DND-41 (cell line): Measurements from ENCODE around the gene PPFIA1.

Experiments
- ATAC-seq: fragments of 200-7000 bp; cut with Tn5 transposase; 3 replicates; pipeline ENCODE4 v1.9.1; 2021; ENCODE audit warnings: low read depth; ENCODE audit not compliant: insufficient read depth
- DNase-seq: peaks from one replicate; pipeline ENCODE4 v3.0.0-alpha.2; 2020
- H2AFZ ChIP-seq: 2 replicates; pipeline ENCODE4 v1.6.0; 2012; ENCODE audit warnings: low read depth, low read length
- H3K27ac ChIP-seq: 2 replicates; pipeline ENCODE4 v1.5.1; 2012; ENCODE audit warnings: low read length, inconsistent platforms
- H3K27me3 ChIP-seq: fragments of 200-600 bp; sonication (generic); 2 replicates; pipeline ENCODE4 v1.6.0; 2012; ENCODE audit warnings: low read length, mild to moderate bottlenecking, inconsistent platforms; ENCODE audit not compliant: insufficient read depth, poor library complexity
- H3K36me3 ChIP-seq: 2 replicates; pipeline ENCODE4 v1.5.1; 2012; ENCODE audit warnings: low read length, inconsistent platforms; ENCODE audit not compliant: insufficient read depth
- H3K4me1 ChIP-seq: 2 replicates; pipeline ENCODE4 v1.5.1; 2012; ENCODE audit warnings: mild to moderate bottlenecking, low read length; ENCODE audit not compliant: insufficient read depth
- H3K4me2 ChIP-seq: 2 replicates; pipeline ENCODE4 v1.6.0; 2012; ENCODE audit warnings: mild to moderate bottlenecking, moderate library complexity, low read length, inconsistent platforms; ENCODE audit not compliant: insufficient read depth
- H3K4me3 ChIP-seq, 2 experiments: fragments of 200-600 bp in 1 of 2; shearing (Covaris generic) in 1 of 2; 2 replicates each; pipeline ENCODE4 v1.5.1; 2012 to 2016; ENCODE audit warnings: inconsistent platforms in 2 of 2, low read length in 2 of 2, mild to moderate bottlenecking in 2 of 2, low read depth in 1 of 2, moderate library complexity in 1 of 2
- H3K79me2 ChIP-seq: 2 replicates; pipeline ENCODE4 v1.6.0; 2012; ENCODE audit warnings: low read length, inconsistent platforms; ENCODE audit not compliant: insufficient read depth
- H3K9ac ChIP-seq: 2 replicates; pipeline ENCODE4 v1.6.0; 2012; ENCODE audit warnings: low read depth, mild to moderate bottlenecking, inconsistent platforms, low read length, moderate library complexity
- H3K9me3 ChIP-seq: 2 replicates; pipeline ENCODE4 v1.5.1; 2012; ENCODE audit warnings: low read length, moderate library complexity, mild to moderate bottlenecking, inconsistent platforms; ENCODE audit not compliant: insufficient read depth, severe bottlenecking
- H4K20me1 ChIP-seq: 2 replicates; pipeline ENCODE4 v1.6.0; 2012; ENCODE audit warnings: low read length; ENCODE audit not compliant: insufficient read depth
- CTCF ChIP-seq: IDR thresholded peaks from 2 replicates; pipeline ENCODE4 v1.5.1; 2012; ENCODE audit warnings: borderline replicate concordance, low read length, moderate library complexity, mild to moderate bottlenecking; ENCODE audit not compliant: poor library complexity, severe bottlenecking; ENCODE audit errors: extremely low read depth
- EZH2 ChIP-seq: IDR thresholded peaks from 3 replicates; pipeline ENCODE4 v1.6.1; 2012; ENCODE audit warnings: borderline replicate concordance, low read depth, mild to moderate bottlenecking, moderate library complexity, low read length, inconsistent platforms; ENCODE audit not compliant: severe bottlenecking

The PPFIA1 gene

GRCh38 chr11:70335511-70335910, 65.0 kb downstream of the PPFIA1 start:
- TF ChIP-seq EZH2 (no peak), CTCF (no peak)

GRCh38 chr11:70338594-70338993, 68.1 kb downstream of the PPFIA1 start:
- no peak for DNase-seq
- Histone ChIP-seq H2AFZ (no peak overlapping the region), H3K9me3 (no peaks in the 10 kb centered on the region), H3K27me3 (no peaks in the 10 kb centered on the region), H3K4me3 (no peak overlapping the region), H4K20me1 (no peaks in the 10 kb centered on the region; the same call in 1 of the 2 replicates), H3K27ac (no peak overlapping the region), H3K4me1 (no peaks in the 10 kb centered on the region), H3K9ac (no peak overlapping the region), H3K4me2 (no peak overlapping the region), H3K36me3 (peaks cover 88% of the 10 kb centered on the region), H3K79me2 (no peaks in the 10 kb centered on the region)
- TF ChIP-seq CTCF: no peak
- TF ChIP-seq EZH2: no peak
- ATAC-seq: no peak

More at GRCh38 chr11:70335511-70335910, 65.0 kb downstream of the PPFIA1 start:
- Histone ChIP-seq H3K9ac (no peak overlapping the region), H3K27ac (no peak overlapping the region), H3K9me3 (no peaks in the 10 kb centered on the region), H4K20me1 (peaks cover 2% of the 10 kb centered on the region; the same call in 1 of the 2 replicates), H3K27me3 (no peaks in the 10 kb centered on the region), H2AFZ (no peak overlapping the region), H3K4me1 (no peaks in the 10 kb centered on the region), H3K4me3 (no peak overlapping the region), H3K36me3 (peaks cover 91% of the 10 kb centered on the region), H3K4me2 (no peak overlapping the region), H3K79me2 (no peaks in the 10 kb centered on the region)
- DNase-seq (no peak), ATAC-seq (no peak)

GRCh38 chr11:70339066-70339465, 68.6 kb downstream of the PPFIA1 start:
- Histone ChIP-seq H3K27ac (no peak overlapping the region), H3K9ac (no peak overlapping the region), H3K4me2 (no peak overlapping the region), H3K27me3 (no peaks in the 10 kb centered on the region), H3K4me1 (no peaks in the 10 kb centered on the region), H3K36me3 (peaks cover 88% of the 10 kb centered on the region), H3K4me3 (no peak overlapping the region), H3K9me3 (no peaks in the 10 kb centered on the region), H2AFZ (no peak overlapping the region), H3K79me2 (no peaks in the 10 kb centered on the region), H4K20me1 (no peaks in the 10 kb centered on the region; the same call in 1 of the 2 replicates)
- ATAC-seq: no peak
- DNase-seq: no peak
- TF ChIP-seq EZH2 (no peak), CTCF (no peak)

GRCh38 chr11:70341881-70342429, 71.5 kb downstream of the PPFIA1 start:
- Histone ChIP-seq H3K36me3 (peaks cover 76% of the 10 kb centered on the region), H3K4me2 (no peak overlapping the region), H4K20me1 (no peaks in the 10 kb centered on the region; the same call in 1 of the 2 replicates), H3K4me1 (no peaks in the 10 kb centered on the region), H3K27ac (no peak overlapping the region), H3K9me3 (no peaks in the 10 kb centered on the region), H3K79me2 (no peaks in the 10 kb centered on the region), H3K9ac (no peak overlapping the region), H3K27me3 (no peaks in the 10 kb centered on the region), H2AFZ (no peak overlapping the region), H3K4me3 (no peak overlapping the region)
- TF ChIP-seq EZH2 (no peak), CTCF (no peak)
- no peak for DNase-seq
- no peak for ATAC-seq
